Ovary (tissue), 9 donors: ENCODE measurements around the gene MTR. TPM values are rescaled to one million over a fixed set of nuclear protein-coding genes. Genes with fewer than 3 reads are reported as not detected.

Experiments used
- DNase-seq, 5 donors: peaks; one replicate each; pipeline ENCODE4 v3.0.0-alpha.2; 2019 to 2020
- H3K27ac ChIP-seq, 2 donors: fragments of 200-600 bp; one replicate each; pipeline versions ENCODE4 v1.5.1 to v1.8.0; 2019 to 2022
- H3K27me3 ChIP-seq: fragments of 200-600 bp; one replicate; pipeline ENCODE4 v1.8.0; 2022
- H3K36me3 ChIP-seq: fragments of 200-600 bp; sonication (generic); one replicate; pipeline ENCODE4 v1.5.1; 2019
- H3K4me1 ChIP-seq: one replicate; pipeline ENCODE4 v1.8.1; 2013; ENCODE audit warnings: mild to moderate bottlenecking, moderate library complexity; ENCODE audit not compliant: insufficient read depth
- H3K4me3 ChIP-seq: fragments of 200-600 bp; sonication (generic); one replicate; pipeline ENCODE4 v1.5.1; 2017
- H3K9me3 ChIP-seq, 2 donors: fragments of 200-600 bp in 1 of 2; sonication (generic) in 1 of 2; one replicate each; pipeline versions ENCODE4 v1.5.1 to v1.8.1; 2013 to 2019; ENCODE audit warnings: mild to moderate bottlenecking in 1 of 2, moderate library complexity in 1 of 2
- EP300 ChIP-seq: sonication (generic); formaldehyde crosslinking; IDR thresholded peaks from one replicate; pipeline ENCODE4 v1.6.1; 2017; ENCODE audit warnings: antibody characterized with exemption
- POLR2A ChIP-seq: fragments of 450-650 bp; IDR thresholded peaks from one replicate; pipeline ENCODE4 v1.6.1; 2017; ENCODE audit warnings: antibody characterized with exemption, mild to moderate bottlenecking, moderate library complexity
- WGBS, 3 donors: extraction: QIAGEN DNeasy Blood & Tissue Kit in 1 of 3; methylation state at CpG; one replicate each; pipeline versions ENCODE4 v1.1.5 to v1.1.7; 2013 to 2017; 5-methylcytosine and 5-hydroxymethylcytosine counted together
- intact Hi-C, 4 donors: fragments of 100-400 bp; cut with DNase I; formaldehyde crosslinking; loops; one replicate each; pipeline versions ENCODE4 v1.11.0 to v1.15.1; 2022 to 2023
- polyA plus RNA-seq, 2 donors: library from polyadenylated mRNA; stranded (reverse); fragments of 200-250 nt in 1 of 2; fragments of 350-450 nt in 1 of 2; fragmentation: Illumina TruSeq in 1 of 2; extraction: RNeasy Lipid Tissue Mini Kit (QIAGEN cat#74804) in 1 of 2; gene quantifications; one replicate each; pipeline ENCODE4 v1.2.3, GENCODE V29; 2013 to 2014
- total RNA-seq, 7 donors: library from RNA; depleted of rRNA in 2 of 7; stranded (reverse); fragments of >200 nt in 2 of 7; fragmentation: NEBNext Ultra II Directional in 3 of 7; extraction: Animal tissue kit (Norgen Biotek cat#: 25700) in 3 of 7; gene quantifications; one replicate each; pipeline versions ENCODE4 v1.1.0 to v1.2.4, GENCODE V29; 2016 to 2023
- TF ChIP-seq, protein P1 (sequence below), 3 donors: fragments of 450-650 bp in 2 of 3; fragments of 200-600 bp in 1 of 3; IDR thresholded peaks; one replicate each; pipeline versions ENCODE4 v1.5.1 to v1.8.0; 2016 to 2022; ENCODE audit warnings: antibody characterized with exemption in 3 of 3, mild to moderate bottlenecking in 1 of 3
- donor health status: DM: no; HTN: no; CAD: no; lungs with moderate emphysema.
- donor health status: DM: no; HTN: no; CAD: no.
- donor health status: Bipolar disorder and iron deficiency.
- donor health status: DM: yes; HTN: yes; CAD: no.
- donor health status: DM: no; HTN: no; CAD: no.
- donor health status: DM: yes; HTN: yes; CAD: no.

MTR gene
- total and polyA plus RNA-seq, 9 donors: 10.2 to 60.8 (median 49.5) TPM

DNA sequence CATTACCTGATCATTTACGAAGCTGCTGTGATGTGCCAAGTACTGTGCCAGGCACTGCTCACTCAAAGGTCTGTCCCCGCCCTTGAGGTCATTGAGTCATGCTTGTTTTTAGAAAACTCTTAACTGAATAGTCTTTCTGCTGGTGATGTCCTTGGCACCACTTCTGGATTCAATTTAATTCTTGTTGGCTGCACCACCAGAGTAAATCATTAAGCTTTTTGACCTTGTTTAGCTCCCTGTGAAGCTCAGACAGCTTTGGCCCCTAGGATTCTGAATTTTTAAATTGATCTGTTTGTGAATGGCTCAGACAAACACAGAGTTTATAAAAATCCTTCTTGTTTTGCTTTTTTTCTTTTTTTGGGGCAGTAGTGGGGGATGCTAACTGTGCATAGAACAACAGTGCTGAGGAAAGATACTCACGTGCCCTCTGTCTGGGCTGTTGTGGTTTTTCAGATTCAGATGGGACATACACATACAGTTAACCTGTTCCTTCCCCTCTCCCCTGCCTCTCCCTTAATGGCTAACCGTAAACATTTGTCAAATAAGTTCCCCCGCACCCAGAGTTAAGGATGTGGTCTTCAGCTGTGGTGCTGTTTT, 67.6 kb downstream of the MTR start:
- Histone ChIP-seq H3K9me3 (no peaks in the 10 kb centered on the region), H3K27ac (no peak overlapping the region), H3K4me1 (peaks cover 5% of the 10 kb centered on the region), H3K36me3 (no peaks in the 10 kb centered on the region), H3K27me3 (no peaks in the 10 kb centered on the region), H3K4me3 (no peak overlapping the region)
- intact Hi-C loops: no loop called here
- 69 to 74% (median 74%) methylated on average over 5 of the region's 5 CpGs for WGBS, 3 donors
- no peak for DNase-seq
- TF ChIP-seq POLR2A (no peak), EP300 (no peak)
- TF ChIP-seq, protein P1, sequence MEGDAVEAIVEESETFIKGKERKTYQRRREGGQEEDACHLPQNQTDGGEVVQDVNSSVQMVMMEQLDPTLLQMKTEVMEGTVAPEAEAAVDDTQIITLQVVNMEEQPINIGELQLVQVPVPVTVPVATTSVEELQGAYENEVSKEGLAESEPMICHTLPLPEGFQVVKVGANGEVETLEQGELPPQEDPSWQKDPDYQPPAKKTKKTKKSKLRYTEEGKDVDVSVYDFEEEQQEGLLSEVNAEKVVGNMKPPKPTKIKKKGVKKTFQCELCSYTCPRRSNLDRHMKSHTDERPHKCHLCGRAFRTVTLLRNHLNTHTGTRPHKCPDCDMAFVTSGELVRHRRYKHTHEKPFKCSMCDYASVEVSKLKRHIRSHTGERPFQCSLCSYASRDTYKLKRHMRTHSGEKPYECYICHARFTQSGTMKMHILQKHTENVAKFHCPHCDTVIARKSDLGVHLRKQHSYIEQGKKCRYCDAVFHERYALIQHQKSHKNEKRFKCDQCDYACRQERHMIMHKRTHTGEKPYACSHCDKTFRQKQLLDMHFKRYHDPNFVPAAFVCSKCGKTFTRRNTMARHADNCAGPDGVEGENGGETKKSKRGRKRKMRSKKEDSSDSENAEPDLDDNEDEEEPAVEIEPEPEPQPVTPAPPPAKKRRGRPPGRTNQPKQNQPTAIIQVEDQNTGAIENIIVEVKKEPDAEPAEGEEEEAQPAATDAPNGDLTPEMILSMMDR (IDR thresholded peaks at IDR 0.05): no peak

DNA sequence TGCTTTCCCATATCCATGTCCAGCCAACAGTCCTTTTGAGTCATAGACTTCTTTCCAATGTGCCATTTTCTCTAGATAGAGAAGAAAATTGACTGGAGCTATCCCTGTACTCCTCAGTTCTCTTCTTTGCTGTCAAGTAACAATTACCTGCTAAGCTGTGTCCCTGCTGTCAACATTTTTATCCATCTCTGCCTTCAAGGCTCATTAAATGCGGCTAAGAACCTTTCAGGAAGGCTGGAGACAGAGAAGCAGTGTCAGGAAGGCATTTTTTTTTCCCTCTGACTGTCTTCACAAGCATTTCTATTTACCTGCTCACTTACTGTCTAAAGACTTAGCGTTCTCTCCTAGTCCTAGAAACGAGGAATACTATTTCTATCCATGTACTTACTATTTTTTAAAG, 69.1 kb downstream of the MTR start:
- intact Hi-C loops: no loop called here
- Histone ChIP-seq H3K4me3 (no peak overlapping the region), H3K27ac (no peak overlapping the region), H3K36me3 (no peaks in the 10 kb centered on the region), H3K4me1 (peaks cover 5% of the 10 kb centered on the region), H3K9me3 (no peaks in the 10 kb centered on the region), H3K27me3 (no peaks in the 10 kb centered on the region)
- 93 to 94% (median 93%) methylated on average over 3 of the region's 3 CpGs for WGBS, 3 donors
- no peak for TF ChIP-seq POLR2A
- TF ChIP-seq, protein P1 (IDR thresholded peaks at IDR 0.05): no peak
- TF ChIP-seq EP300: no peak
- DNase-seq: no peak

GRCh38 chr1:236864996-236865817, 70.1 kb downstream of the MTR start:
- Histone ChIP-seq H3K27ac (no peak overlapping the region), H3K36me3 (no peaks in the 10 kb centered on the region), H3K9me3 (no peaks in the 10 kb centered on the region), H3K4me1 (peaks cover 5% of the 10 kb centered on the region), H3K4me3 (no peak overlapping the region), H3K27me3 (no peaks in the 10 kb centered on the region)
- no peak for DNase-seq
- intact Hi-C loops: no loop called here
- TF ChIP-seq, protein P1 (IDR thresholded peaks at IDR 0.05): no peak
- TF ChIP-seq EP300: no peak
- TF ChIP-seq POLR2A: no peak
- 81 to 94% (median 94%) methylated on average over 3 of the region's 3 CpGs for WGBS, 3 donors

- intact Hi-C loops: no loop called here
- Histone ChIP-seq H3K9me3 (no peaks in the 10 kb centered on the region), H3K4me3 (no peak overlapping the region), H3K36me3 (no peaks in the 10 kb centered on the region), H3K4me1 (peaks cover 5% of the 10 kb centered on the region), H3K27ac (no peak overlapping the region), H3K27me3 (no peaks in the 10 kb centered on the region)
- DNase-seq: no peak
- TF ChIP-seq, protein P1 (IDR thresholded peaks at IDR 0.05): no peak
- no peak for TF ChIP-seq EP300
- TF ChIP-seq POLR2A: no peak
- 98 to 100% (median 99%) methylated on average over 1 of the region's 1 CpG for WGBS, 3 donors
Observed at GRCh38 chr1:236865818-236866155, 70.7 kb downstream of the MTR start.
